PC-3 (cell line): ENCODE measurements around the gene C3. TPM values are rescaled to one million over a fixed set of nuclear protein-coding genes. Genes with fewer than 3 reads are reported as not detected.

Experiments used
- ATAC-seq: fragments of 200-7000 bp; cut with Tn5 transposase; 2 replicates; pipeline ENCODE4 v1.9.1; 2020; ENCODE audit warnings: mild to moderate bottlenecking, moderate library complexity
- BruUV-seq: library from RNA; stranded (reverse); fragments of 400-500 nt; replicated peaks from 2 replicates; lab custom pipeline; 2021; lab: Mats Ljungman, UMichigan
- CTCF ChIA-PET: fragments of 300-600 bp; sonication (Branson Sonifier 250); formaldehyde crosslinking; loops from one replicate; lab custom pipeline; 2022; ENCODE audit warnings: antibody characterized with exemption; lab: Charles Lee
- POLR2A ChIA-PET: fragments of 300-600 bp; sonication (Branson Sonifier 250); formaldehyde crosslinking; loops from one replicate; lab custom pipeline; 2022; ENCODE audit warnings: antibody characterized with exemption; ENCODE audit not compliant: unreplicated experiment; lab: Charles Lee
- DNase-seq: peaks from one replicate; pipeline ENCODE4 v3.0.0-alpha.2; 2015
- H2AFZ ChIP-seq: fragments of 300-600 bp; sonication (generic); 2 replicates; pipeline ENCODE4 v1.6.0; 2016; ENCODE audit warnings: antibody characterized with exemption, low read length
- H3F3A ChIP-seq: fragments of 300-600 bp; sonication (generic); one replicate; pipeline ENCODE4 v1.6.0; 2017; ENCODE audit warnings: antibody characterized with exemption, low read length, control low read depth, mild to moderate bottlenecking; ENCODE audit not compliant: unreplicated experiment
- H3K27ac ChIP-seq: fragments of 300-600 bp; sonication (generic); 2 replicates; pipeline ENCODE4 v1.5.1; 2016; ENCODE audit warnings: mild to moderate bottlenecking, low read length
- H3K27me3 ChIP-seq: fragments of 300-600 bp; sonication (generic); 2 replicates; pipeline ENCODE4 v1.6.1; 2016; ENCODE audit warnings: low read length, mixed read lengths
- H3K36me3 ChIP-seq: fragments of 300-600 bp; sonication (generic); 2 replicates; pipeline ENCODE4 v1.6.1; 2016; ENCODE audit warnings: low read depth, mixed run types, low read length, mixed read lengths
- H3K4me1 ChIP-seq: fragments of 300-600 bp; sonication (generic); 2 replicates; pipeline ENCODE4 v1.5.1; 2016; ENCODE audit warnings: low read length; ENCODE audit not compliant: insufficient read depth
- H3K4me2 ChIP-seq: fragments of 300-600 bp; sonication (generic); 2 replicates; pipeline ENCODE4 v1.6.0; 2016; ENCODE audit warnings: low read length
- H3K4me3 ChIP-seq: fragments of 300-600 bp; sonication (generic); 2 replicates; pipeline ENCODE4 v1.5.1; 2016; ENCODE audit warnings: mild to moderate bottlenecking, low read length, mixed read lengths
- H3K79me2 ChIP-seq: fragments of 300-600 bp; sonication (generic); 2 replicates; pipeline ENCODE4 v1.6.1; 2017; ENCODE audit warnings: low read length, mixed read lengths
- H3K9ac ChIP-seq: fragments of 300-600 bp; sonication (generic); 2 replicates; pipeline ENCODE4 v1.6.0; 2016; ENCODE audit warnings: mild to moderate bottlenecking, low read length
- H3K9me2 ChIP-seq: fragments of 300-600 bp; sonication (generic); replicated peaks from 2 replicates; pipeline ENCODE4 v1.6.1; 2016; ENCODE audit warnings: mixed run types, low read length, mixed read lengths
- H3K9me3 ChIP-seq: fragments of 300-600 bp; sonication (generic); 2 replicates; pipeline ENCODE4 v1.6.1; 2016; ENCODE audit warnings: low read length, mixed read lengths
- H4K20me1 ChIP-seq: fragments of 300-600 bp; sonication (generic); 2 replicates; pipeline ENCODE4 v1.6.1; 2016; ENCODE audit warnings: low read length, mixed read lengths
- CTCF ChIP-seq: fragments of 300-600 bp; sonication (generic); conservative IDR thresholded peaks from 2 replicates; pipeline ENCODE4 v1.5.1; 2017; ENCODE audit warnings: antibody characterized with exemption, low read depth, mild to moderate bottlenecking, low read length
- EZH2 ChIP-seq: fragments of 300-600 bp; sonication (generic); IDR thresholded peaks from one replicate; pipeline ENCODE4 v1.6.1; 2017; ENCODE audit warnings: antibody characterized with exemption, mild to moderate bottlenecking, low read length; ENCODE audit not compliant: unreplicated experiment
- EZH2phosphoT487 ChIP-seq: fragments of 300-600 bp; sonication (generic); IDR thresholded peaks from 2 replicates; pipeline ENCODE4 v1.6.1; 2018; ENCODE audit warnings: mild to moderate bottlenecking, antibody characterized with exemption, low read length, borderline replicate concordance
- intact Hi-C: fragments of 100-400 bp; cut with micrococcal nuclease; formaldehyde crosslinking; loops from 2 replicates; pipeline ENCODE4 v1.9.0; 2023
- total RNA-seq: library from RNA; depleted of rRNA; stranded (reverse); fragments of >200 nt; gene quantifications from 2 replicates; pipeline ENCODE4 v1.2.3, GENCODE V29; 2014

The C3 gene
- total RNA-seq, 1 experiment from 2014 or later, result 13.3 TPM

GRCh38 chr19:6768236-6768785 lies 47.9 kb upstream of the C3 start:
- Histone ChIP-seq H3K9me2 (no peaks in the 10 kb centered on the region), H3K9me3 (no peaks in the 10 kb centered on the region), H3K36me3 (peaks cover 3% of the 10 kb centered on the region), H3K27me3 (no peaks in the 10 kb centered on the region), H3K4me3 (peak overlapping the region; percentile 73; the same call in 1 of the 2 replicates), H3K79me2 (peaks cover 35% of the 10 kb centered on the region), H3K4me1 (peaks cover 31% of the 10 kb centered on the region), H3K9ac (peak overlapping the region; percentile 36), H4K20me1 (no peaks in the 10 kb centered on the region), H3K27ac (peak overlapping the region; percentile 23), H2AFZ (peak overlapping the region; percentile 76), H3K4me2 (peak overlapping the region; percentile 83), H3F3A (no peaks in the 10 kb centered on the region)
- intact Hi-C loops, result no loop called here
- ATAC-seq (no peak), DNase-seq (no peak)
- TF ChIP-seq EZH2 (no peak), EZH2phosphoT487 (no peak), CTCF (no peak)
- ChIA-PET POLR2A (no interaction called here), CTCF (no interaction called here)
- BruUV-seq, result no TSS peak

GRCh38 chr19:6767357-6768235 lies 47.1 kb upstream of the C3 start, which contains the start of gene SH2D3A:
SH2D3A (minus strand) TSS chr19:6767435; CDS start chr19:6763748, 3,687 bp downstream.
- peaks cover 5% of the 10 kb centered on the region for H3K36me3 ChIP-seq
- no peaks in the 10 kb centered on the region for H3K9me2 ChIP-seq
- DNase-seq (peak; percentile 99), ATAC-seq (peak; percentile 76)
- peak within 1 kb of the TSS; percentile 76 for H2AFZ ChIP-seq
- peak within 1 kb of the TSS; percentile 73 for H3K4me3 ChIP-seq
- H4K20me1 ChIP-seq, result no peaks in the 10 kb centered on the region
- no peaks in the 10 kb centered on the region for H3K27me3 ChIP-seq
- BruUV-seq, result no TSS peak
- H3K9ac ChIP-seq, result peak within 1 kb of the TSS; percentile 88
- H3F3A ChIP-seq, result no peaks in the 10 kb centered on the region
- H3K79me2 ChIP-seq, result peaks cover 42% of the 10 kb centered on the region
- H3K4me2 ChIP-seq, result peak within 1 kb of the TSS; percentile 83
- H3K27ac ChIP-seq, result peak within 1 kb of the TSS; percentile 95
- intact Hi-C loops, result loop anchor here (1.0 to 2.0 kb wide), 3 partner anchors 30 to 96 kb away; partner anchors contain the start of gene GPR108
- H3K9me3 ChIP-seq, result no peaks in the 10 kb centered on the region
- CTCF ChIA-PET, result no interaction called here
- no peak for TF ChIP-seq CTCF
- TF ChIP-seq EZH2, result no peak
- TF ChIP-seq EZH2phosphoT487, result no peak
- POLR2A ChIA-PET, result no interaction called here
- peaks cover 31% of the 10 kb centered on the region for H3K4me1 ChIP-seq
